Cardiac muscle cell (in vitro differentiated cells and primary cell): ENCODE data around the gene TCF4. TPM values are rescaled to one million over a fixed set of nuclear protein-coding genes. Genes with fewer than 3 reads are reported as not detected.

Experiments
- DNase-seq, 2 donors: peaks; one replicate each; pipeline versions ENCODE4 v3.0.0 to v3.0.0-alpha.2; 2010 to 2017; ENCODE audit warnings: low read depth in 1 of 2, low spot score in 1 of 2
- H3K27ac ChIP-seq: fragments of 200-600 bp; sonication (generic); 2 replicates; pipeline ENCODE4 v1.5.1; 2016
- H3K27me3 ChIP-seq: fragments of 200-600 bp; sonication (generic); 2 replicates; pipeline ENCODE4 v1.6.0; 2016; ENCODE audit warnings: control low read depth
- H3K36me3 ChIP-seq: fragments of 200-600 bp; sonication (generic); 2 replicates; pipeline ENCODE4 v1.5.1; 2016; ENCODE audit warnings: control low read depth
- H3K4me1 ChIP-seq: fragments of 200-600 bp; sonication (generic); 2 replicates; pipeline ENCODE4 v1.8.1; 2017; ENCODE audit warnings: low read depth, mild to moderate bottlenecking, mixed run types
- H3K4me3 ChIP-seq: fragments of 200-600 bp; sonication (generic); 2 replicates; pipeline ENCODE4 v1.5.1; 2016; ENCODE audit warnings: mild to moderate bottlenecking
- H3K9me3 ChIP-seq: fragments of 200-600 bp; sonication (generic); 2 replicates; pipeline ENCODE4 v1.5.1; 2017; ENCODE audit warnings: low read depth, mild to moderate bottlenecking, control low read depth
- CTCF ChIP-seq: IDR thresholded peaks from 2 replicates; pipeline ENCODE4 v1.5.1; 2012; ENCODE audit warnings: low read depth, mild to moderate bottlenecking, low read length
- polyA plus RNA-seq: library from polyadenylated mRNA; unstranded; fragments of >200 nt; fragmentation: Nextera tagmentation; extraction: Ambion mirVana; gene quantifications from 2 replicates; pipeline ENCODE4 v1.2.1, GENCODE V29; 2016
- total RNA-seq: library from RNA; depleted of rRNA; stranded (reverse); fragments of >200 nt; gene quantifications from 2 replicates; pipeline ENCODE4 v1.2.3, GENCODE V29; 2016

Gene TCF4
- total and polyA plus RNA-seq, 2 experiments from 2014 or later: 38.3 to 59.2 TPM

DNA sequence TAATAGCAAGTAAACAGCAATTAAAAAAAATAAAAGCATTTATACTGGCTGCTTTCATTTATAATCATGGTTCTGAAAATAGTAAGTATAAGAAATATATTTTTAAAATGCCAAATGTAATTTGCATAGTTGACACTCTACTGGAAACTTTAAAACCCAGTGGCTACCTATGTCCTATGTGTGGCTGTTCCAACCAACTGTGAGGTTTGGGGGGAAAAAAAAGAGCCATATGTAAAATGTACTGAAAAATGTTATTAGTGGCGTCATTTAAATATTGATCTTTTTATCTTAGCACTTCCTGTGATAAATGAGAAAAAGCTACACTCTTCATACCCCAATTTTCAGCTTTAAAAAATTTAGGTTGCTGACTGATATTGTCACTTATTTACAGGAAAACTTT is 270.7 kb downstream of the TCF4 start:
- no peak overlapping the region for H3K27ac ChIP-seq
- no peaks in the 10 kb centered on the region for H3K36me3 ChIP-seq
- no peaks in the 10 kb centered on the region for H3K27me3 ChIP-seq
- H3K4me3 ChIP-seq: no peak overlapping the region
- no peaks in the 10 kb centered on the region for H3K4me1 ChIP-seq
- no peak for TF ChIP-seq CTCF
- DNase-seq: no peak
- H3K9me3 ChIP-seq: no peaks in the 10 kb centered on the region

DNA sequence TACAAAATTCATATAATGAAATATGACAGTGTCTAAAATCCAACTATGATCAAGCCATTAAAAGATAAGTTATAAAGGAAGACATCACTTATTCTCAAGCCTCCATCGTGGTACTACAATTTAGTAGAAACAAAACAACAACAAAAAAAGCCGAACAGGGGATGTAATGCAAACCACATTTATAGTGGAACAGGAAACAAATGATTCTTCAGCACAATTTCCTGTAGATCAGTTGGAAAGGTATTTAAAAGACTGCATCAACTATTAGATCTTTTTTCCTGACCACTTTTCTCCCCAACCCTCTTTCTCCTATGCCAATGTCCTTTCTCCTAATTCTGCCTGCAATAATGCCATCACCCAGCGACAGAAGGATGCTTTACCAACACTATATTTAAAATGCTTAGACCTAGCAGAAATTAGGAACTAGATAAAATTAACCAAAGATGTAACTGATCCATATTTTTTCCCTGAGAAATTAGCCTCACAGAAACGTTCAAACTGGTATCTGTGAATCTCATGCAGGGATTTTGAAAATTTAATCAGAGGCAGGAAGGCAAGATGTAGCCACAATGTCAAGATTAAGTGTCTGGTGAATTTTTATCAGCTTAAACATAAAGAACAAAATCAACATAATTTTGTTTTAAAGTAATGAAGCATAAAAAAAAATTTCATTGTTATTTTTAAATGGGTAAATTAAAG is 271.4 kb downstream of the TCF4 start:
- no peaks in the 10 kb centered on the region for H3K27me3 ChIP-seq
- H3K36me3 ChIP-seq: no peaks in the 10 kb centered on the region
- no peaks in the 10 kb centered on the region for H3K4me1 ChIP-seq
- no peak for DNase-seq
- H3K27ac ChIP-seq: no peak overlapping the region
- no peak for TF ChIP-seq CTCF
- no peak overlapping the region for H3K4me3 ChIP-seq
- H3K9me3 ChIP-seq: no peaks in the 10 kb centered on the region

GRCh38 chr18:55314615-55315237 is 273.3 kb downstream of the TCF4 start:
- no peaks in the 10 kb centered on the region for H3K36me3 ChIP-seq
- TF ChIP-seq CTCF: no peak
- H3K4me3 ChIP-seq: no peak overlapping the region
- no peaks in the 10 kb centered on the region for H3K27me3 ChIP-seq
- no peaks in the 10 kb centered on the region for H3K9me3 ChIP-seq
- no peaks in the 10 kb centered on the region for H3K4me1 ChIP-seq
- no peak for DNase-seq
- no peak overlapping the region for H3K27ac ChIP-seq

GRCh38 chr18:55314031-55314430 is 274.0 kb downstream of the TCF4 start:
- H3K4me1 ChIP-seq: no peaks in the 10 kb centered on the region
- TF ChIP-seq CTCF: no peak
- H3K4me3 ChIP-seq: no peak overlapping the region
- no peak overlapping the region for H3K27ac ChIP-seq
- no peaks in the 10 kb centered on the region for H3K9me3 ChIP-seq
- H3K27me3 ChIP-seq: no peaks in the 10 kb centered on the region
- DNase-seq: no peak
- no peaks in the 10 kb centered on the region for H3K36me3 ChIP-seq

DNA sequence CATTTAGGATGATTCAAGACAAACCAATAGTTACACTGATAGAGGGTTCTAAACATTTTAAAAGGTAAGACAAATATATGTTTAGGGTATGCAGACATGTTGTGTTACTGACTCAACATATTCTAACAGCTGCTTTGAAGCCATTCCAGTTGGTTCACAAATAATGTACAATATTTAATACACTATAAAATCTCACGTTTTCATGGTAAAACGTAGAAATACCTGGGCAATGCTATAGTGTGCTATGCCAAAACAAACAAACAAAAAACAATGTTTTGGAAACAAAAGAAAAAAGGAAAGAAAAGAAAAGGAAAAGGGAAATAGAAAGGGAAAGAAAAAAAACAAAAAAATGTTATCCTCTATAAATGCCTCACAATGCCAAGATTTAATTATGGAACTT is 277.1 kb downstream of the TCF4 start:
- H3K4me1 ChIP-seq: no peaks in the 10 kb centered on the region
- DNase-seq: no peak
- TF ChIP-seq CTCF: no peak

More for the DNA sequence above, 277.1 kb downstream of the TCF4 start:
- H3K36me3 ChIP-seq: no peaks in the 10 kb centered on the region
- no peaks in the 10 kb centered on the region for H3K27me3 ChIP-seq
- no peak overlapping the region for H3K4me3 ChIP-seq
- H3K9me3 ChIP-seq: no peaks in the 10 kb centered on the region
- no peak overlapping the region for H3K27ac ChIP-seq
